ENCODE data around the gene TAS2R60.
"Not testable (repeated sequence)": the region's sequence is repeated elsewhere in the genome, so short reads cannot be mapped to it uniquely, and the experiment has no call there.

Gene TAS2R60

GRCh38 chr7:143443153-143443552 is at the start of gene TAS2R60:
TAS2R60 (plus strand) TSS chr7:143443453; CDS start chr7:143443453, 0 bp downstream.
- DNase-seq (ENCODE audit: low spot score), result no peak

- no peak for DNase-seq (ENCODE audit: low spot score)
Observed at GRCh38 chr7:143394068-143394467, 49.2 kb upstream of the TAS2R60 start.

GRCh38 chr7:143394777-143395176 is 48.5 kb upstream of the TAS2R60 start:
- DNase-seq (ENCODE audit: low spot score), result no peak

- no peak for DNase-seq (ENCODE audit: low spot score)
Observed at GRCh38 chr7:143395187-143396149, 47.8 kb upstream of the TAS2R60 start.

GRCh38 chr7:143396182-143396581 is 47.1 kb upstream of the TAS2R60 start:
- DNase-seq (ENCODE audit: low spot score), result no peak

GRCh38 chr7:143396625-143397556 is 46.4 kb upstream of the TAS2R60 start:
- no peak for DNase-seq (ENCODE audit: low spot score)

GRCh38 chr7:143397710-143398530 is 45.3 kb upstream of the TAS2R60 start:
- no peak for DNase-seq (ENCODE audit: low spot score)

DNA sequence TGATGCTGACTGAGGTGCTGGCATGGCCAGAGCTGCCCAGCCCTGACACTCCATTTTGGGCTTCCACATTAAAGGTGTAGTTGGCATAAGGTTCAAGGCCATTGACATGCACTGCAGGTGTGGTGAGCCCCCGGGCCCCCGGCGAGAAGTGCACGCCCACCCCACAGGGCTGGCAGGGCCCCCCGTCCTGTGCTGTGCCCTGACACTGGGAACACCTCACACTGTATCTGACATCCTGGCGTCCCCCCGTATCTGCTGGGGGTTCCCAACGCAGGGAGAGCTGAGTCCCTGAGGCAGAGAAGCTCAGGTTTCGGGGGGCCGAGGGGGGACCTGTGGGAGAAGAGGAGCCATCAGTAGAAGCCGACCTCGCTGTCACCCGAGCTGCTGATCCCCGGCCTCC is 44.6 kb upstream of the TAS2R60 start:
- DNase-seq (ENCODE audit: low spot score), result no peak

GRCh38 chr7:143399151-143399550 is 44.1 kb upstream of the TAS2R60 start:
- no peak for DNase-seq (ENCODE audit: low spot score)

DNA sequence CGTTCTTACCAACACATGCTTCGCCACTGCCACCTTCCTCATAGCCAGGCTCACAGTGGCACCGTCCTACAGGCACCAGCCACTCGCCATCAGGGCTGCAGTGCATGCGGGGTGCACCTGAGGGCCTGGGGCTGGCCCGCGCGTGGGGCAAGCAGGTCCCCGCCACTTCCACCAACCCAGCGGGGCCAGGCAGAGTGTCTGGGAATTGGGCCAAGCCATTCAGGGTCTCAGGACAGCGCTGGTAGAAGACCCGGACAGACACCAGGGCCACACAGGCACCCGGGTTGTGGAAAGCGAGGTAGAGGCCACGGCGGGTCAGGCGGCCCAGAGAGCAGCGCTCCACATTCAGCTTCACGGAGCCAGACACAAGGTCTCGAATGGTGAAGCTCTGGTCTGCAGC is 43.6 kb upstream of the TAS2R60 start:
- DNase-seq (ENCODE audit: low spot score), result no peak

- DNase-seq (ENCODE audit: low spot score), result no peak
Observed at GRCh38 chr7:143401265-143401664, 42.0 kb upstream of the TAS2R60 start.

GRCh38 chr7:143402233-143402632 is 41.0 kb upstream of the TAS2R60 start:
- not testable (repeated sequence) for DNase-seq (ENCODE audit: low spot score)

DNA sequence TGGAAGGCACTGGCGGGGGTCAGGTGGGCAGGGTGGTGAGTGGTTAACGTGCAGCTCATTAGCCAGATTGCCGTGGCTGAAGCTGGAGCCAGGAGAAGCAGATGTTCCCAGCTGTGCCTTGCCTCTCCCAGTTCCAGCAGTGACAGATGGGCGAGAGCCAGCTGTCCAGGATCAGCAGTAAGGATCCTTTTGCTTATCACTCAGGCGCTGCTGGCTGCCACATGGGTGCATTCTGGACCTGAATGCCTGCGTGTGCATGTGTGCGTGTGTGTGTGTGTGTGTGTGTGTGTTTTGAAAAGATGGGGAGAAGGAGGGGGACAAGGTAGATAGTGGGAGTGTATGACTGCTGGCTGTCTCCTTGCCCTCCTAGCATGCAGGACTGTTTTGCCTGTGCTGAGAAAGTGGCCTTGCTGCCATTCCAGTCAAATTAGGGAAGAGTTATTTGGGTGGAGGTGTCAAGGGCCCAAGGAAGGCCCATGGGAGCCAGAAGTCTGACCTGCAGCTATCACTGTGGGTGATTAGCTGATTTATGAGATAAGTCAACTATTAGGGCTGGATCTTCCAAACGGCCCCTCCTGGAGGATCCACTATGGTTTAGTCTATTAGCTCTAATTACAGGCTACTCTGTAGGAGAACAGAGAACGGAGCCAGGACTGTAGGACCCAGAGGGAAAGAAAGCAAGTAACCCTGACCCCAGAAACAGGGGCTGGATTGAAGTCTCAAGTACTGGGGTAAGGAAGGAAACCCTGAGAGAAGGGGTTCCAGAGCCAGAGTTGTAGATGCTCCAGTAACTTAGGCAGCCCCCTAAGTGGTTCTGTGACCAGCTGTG is 37.9 kb upstream of the TAS2R60 start:
- DNase-seq (ENCODE audit: low spot score), result no peak

DNA sequence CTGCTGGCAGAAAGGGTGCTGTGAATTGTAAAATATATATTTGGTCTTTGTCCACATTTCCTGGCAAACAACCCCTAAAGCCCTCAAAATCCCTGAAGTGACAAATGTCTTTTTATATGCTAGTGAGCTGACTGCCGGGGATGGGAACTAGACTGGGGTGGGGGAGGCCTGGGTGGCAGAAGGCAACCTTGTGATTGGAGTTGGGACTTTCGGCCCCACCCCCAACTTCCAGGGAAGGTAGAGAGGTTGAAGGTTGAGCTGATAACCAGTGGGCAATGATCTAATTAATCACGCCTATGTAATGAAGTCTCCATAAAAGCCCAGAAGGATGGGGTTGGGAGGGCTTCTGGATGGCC is 37.3 kb upstream of the TAS2R60 start:
- peak; percentile 68 for DNase-seq (ENCODE audit: low spot score)

DNA sequence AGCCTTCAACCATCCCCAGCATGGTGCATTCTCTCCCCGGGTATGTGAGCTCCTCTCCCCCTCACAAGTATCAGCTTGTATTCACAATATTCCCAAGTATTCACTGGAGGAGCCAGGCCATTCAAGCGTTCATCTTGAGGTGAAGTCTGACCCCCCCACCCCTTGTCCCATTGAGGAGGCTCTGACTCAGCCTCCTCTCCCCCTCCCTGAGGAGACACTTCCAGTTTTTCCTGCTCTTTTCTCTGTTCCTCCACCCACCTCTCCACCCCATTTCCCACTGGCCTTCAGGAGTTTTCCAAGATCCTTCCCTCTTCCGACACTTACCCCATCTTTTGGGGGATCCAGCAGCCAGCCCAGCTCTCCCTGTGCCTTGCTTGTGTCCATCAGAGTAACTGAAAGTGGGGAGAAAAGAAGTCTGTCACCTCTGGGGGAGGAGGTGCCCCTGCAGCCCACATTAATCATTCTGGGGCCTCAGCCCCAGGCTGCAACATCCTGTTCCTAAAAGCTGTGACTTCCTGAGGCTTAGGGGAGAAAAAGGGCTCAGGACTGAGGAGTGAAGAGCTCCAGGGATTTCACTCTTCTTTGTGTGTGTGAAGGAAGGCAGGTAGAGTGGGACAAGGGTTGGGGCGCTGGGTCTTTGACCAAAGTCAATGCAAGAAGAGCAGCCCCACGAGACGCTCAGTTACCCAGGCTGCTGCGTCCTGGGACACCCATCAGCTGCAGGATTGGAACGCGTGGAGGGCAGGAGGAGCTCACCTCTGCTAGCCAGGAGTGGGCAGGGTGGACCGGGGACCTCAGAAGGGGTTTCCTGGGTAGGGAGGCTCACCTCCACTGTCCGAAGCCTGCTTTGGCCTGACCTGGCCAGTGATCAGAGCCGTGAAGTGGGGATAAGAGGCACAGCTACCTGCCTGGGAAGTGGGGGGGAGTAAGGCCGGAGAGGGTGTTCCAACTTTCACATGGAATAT is 35.7 kb upstream of the TAS2R60 start:
- no peak for DNase-seq (ENCODE audit: low spot score)

DNA sequence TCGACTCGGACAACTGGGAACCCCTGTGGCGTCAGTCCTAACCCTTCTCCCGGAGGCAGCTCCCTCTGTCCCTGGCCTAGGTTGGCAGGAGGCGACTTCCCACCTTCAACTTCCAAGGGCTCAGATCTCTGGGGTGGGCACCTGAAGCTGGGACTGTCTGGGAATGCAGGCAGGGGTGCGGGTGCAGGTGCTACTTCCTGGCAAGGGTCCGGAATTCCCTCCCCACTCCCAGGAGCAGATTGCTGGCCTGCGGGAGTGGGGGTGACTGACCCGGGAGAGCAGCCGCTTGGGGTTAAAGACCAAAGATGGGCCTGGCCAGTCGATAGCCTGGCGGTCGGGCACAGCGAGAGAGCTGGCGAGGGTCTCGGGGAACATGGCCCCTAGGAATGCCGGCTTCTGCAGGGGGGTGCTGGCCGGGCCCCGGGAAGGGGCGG is 35.0 kb upstream of the TAS2R60 start:
- DNase-seq (ENCODE audit: low spot score), result no peak

GRCh38 chr7:143408686-143409561 is 34.3 kb upstream of the TAS2R60 start, which contains the start of gene EPHA1:
EPHA1 (minus strand) TSS chr7:143408856; CDS start chr7:143408805, 51 bp downstream.
- peak; percentile 95 for DNase-seq (ENCODE audit: low spot score)

GRCh38 chr7:143410521-143411004 is 32.7 kb upstream of the TAS2R60 start:
- no peak for DNase-seq (ENCODE audit: low spot score)
